Liver (tissue), 3 donors: Measurements from ENCODE around the gene ACKR2.

Source experiments
- CTCF ChIP-seq: fragments of 150-350 bp; IDR thresholded peaks from 2 replicates; pipeline ENCODE4 v1.5.1; 2017; ENCODE audit warnings: improper control_type of control experiment, low read depth, low read length; ENCODE audit not compliant: missing input control
- EGR1 ChIP-seq, 2 donors: IDR thresholded peaks; 2 replicates each; pipeline ENCODE4 v1.6.1; 2016 to 2018; ENCODE audit warnings: antibody characterized with exemption in 2 of 2, low read depth in 2 of 2
- YY1 ChIP-seq: IDR thresholded peaks from 2 replicates; pipeline ENCODE4 v1.6.1; 2016; ENCODE audit warnings: antibody characterized with exemption, mild to moderate bottlenecking
- ZBTB33 ChIP-seq: IDR thresholded peaks from 2 replicates; pipeline ENCODE4 v1.6.1; 2016; ENCODE audit warnings: antibody characterized with exemption
- donor health status: healthy.
- donor health status: healthy.

DNA sequence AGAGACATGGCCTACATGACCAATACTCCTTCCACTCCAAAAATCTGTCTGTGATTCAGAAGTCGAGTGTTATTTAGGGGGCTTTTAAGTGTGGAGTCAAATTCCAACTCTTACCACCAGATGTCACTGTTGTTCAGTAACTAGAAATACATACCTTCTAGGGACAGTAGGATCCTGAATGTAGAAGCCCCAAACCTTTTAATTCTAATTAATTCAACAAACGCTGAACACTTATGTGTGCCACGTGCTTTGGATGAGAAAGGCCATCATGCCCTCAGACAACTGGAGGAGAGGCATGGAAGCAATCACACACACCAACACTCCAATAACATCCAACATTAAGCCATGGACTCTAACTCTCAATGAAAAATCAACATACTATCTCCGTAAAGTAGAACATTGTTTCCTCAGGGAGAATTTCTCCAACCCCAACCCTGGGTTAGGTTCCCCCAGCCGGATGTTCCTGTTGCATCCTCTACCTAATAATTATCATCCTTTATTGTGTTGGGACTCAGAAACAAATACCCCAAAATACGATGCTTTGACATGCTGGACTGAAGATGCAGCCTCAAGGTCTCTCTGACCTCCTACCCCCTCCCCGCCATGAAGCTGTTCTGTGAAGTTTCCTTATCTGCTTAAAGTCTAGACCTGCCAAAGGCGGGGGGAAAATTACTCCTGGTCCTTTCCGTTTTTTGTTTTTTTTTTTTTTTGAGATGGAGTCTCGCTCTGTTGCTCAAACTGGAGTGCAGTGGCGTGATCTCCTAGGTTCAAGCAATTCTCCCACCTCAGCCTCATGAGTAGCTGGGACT, 28.1 kb upstream of the ACKR2 start:
- peak; percentile 79 for TF ChIP-seq CTCF
- no peak for TF ChIP-seq ZBTB33
- TF ChIP-seq EGR1 (IDR thresholded peaks at IDR 0.05; ENCODE audit: low read depth in 2 of 2), result no peak
- TF ChIP-seq YY1, result no peak
